HFFc6 (cell line): ENCODE measurements around the gene TSHZ1. TPM values are rescaled to one million over a fixed set of nuclear protein-coding genes. Genes with fewer than 3 reads are reported as not detected.

Source experiments
- DNase-seq: peaks from one replicate; pipeline ENCODE4 v3.0.0-alpha.2; 2018
- H3K27ac Mint-ChIP-seq: 2 replicates; pipeline ENCODE4 v1.8.0; 2020; ENCODE audit warnings: mild to moderate bottlenecking, mixed read lengths
- H3K27me3 Mint-ChIP-seq: 2 replicates; pipeline ENCODE4 v1.8.0; 2021; ENCODE audit warnings: mild to moderate bottlenecking, moderate library complexity, mixed read lengths; ENCODE audit not compliant: insufficient read depth
- H3K36me3 Mint-ChIP-seq: 2 replicates; pipeline ENCODE4 v1.8.0; 2021; ENCODE audit warnings: low read depth, mixed read lengths
- H3K4me1 Mint-ChIP-seq: 2 replicates; pipeline ENCODE4 v1.8.0; 2020; ENCODE audit warnings: low read depth, mixed read lengths
- H3K4me3 Mint-ChIP-seq: 2 replicates; pipeline ENCODE4 v1.8.0; 2020; ENCODE audit warnings: mild to moderate bottlenecking, moderate library complexity, mixed read lengths
- H3K9me3 Mint-ChIP-seq: 2 replicates; pipeline ENCODE4 v1.8.0; 2020; ENCODE audit warnings: mild to moderate bottlenecking, mixed read lengths
- CTCF ChIP-seq: fragments of 200-600 bp; sonication (generic); IDR thresholded peaks from 2 replicates; pipeline ENCODE4 v1.5.0; 2021; ENCODE audit warnings: antibody characterized with exemption, mild to moderate bottlenecking
- total RNA-seq, 6 experiments: library from RNA; stranded (reverse); fragmentation: NEBNext Ultra II Directional; extraction: Animal tissue kit (Norgen Biotek cat#: 25700); gene quantifications; 2 replicates in 1 of 6; 3 replicates in 5 of 6; pipeline ENCODE4 v1.2.3, GENCODE V29; 2021

The TSHZ1 gene
- total RNA-seq, 6 experiments from 2014 or later = 18.6 to 25.0 (median 23.3) TPM

GRCh38 chr18:75277610-75277928, 67.0 kb downstream of the TSHZ1 start:
- TF ChIP-seq CTCF = no peak
- Mint-ChIP-seq H3K9me3 (no peaks in the 10 kb centered on the region), H3K4me1 (peaks cover 45% of the 10 kb centered on the region), H3K27me3 (peaks cover 7% of the 10 kb centered on the region), H3K36me3 (peaks cover 6% of the 10 kb centered on the region; the same call in 1 of the 2 replicates), H3K4me3 (peak overlapping the region; percentile 72), H3K27ac (peak overlapping the region; percentile 91)
- DNase-seq = no peak

- TF ChIP-seq CTCF = no peak
- Mint-ChIP-seq H3K4me1 (peaks cover 45% of the 10 kb centered on the region), H3K27me3 (peaks cover 7% of the 10 kb centered on the region), H3K9me3 (no peaks in the 10 kb centered on the region), H3K4me3 (no peak overlapping the region), H3K27ac (peak overlapping the region; percentile 69), H3K36me3 (peaks cover 6% of the 10 kb centered on the region; the same call in 1 of the 2 replicates)
- DNase-seq = no peak
Observed at GRCh38 chr18:75279381-75279780, 68.8 kb downstream of the TSHZ1 start.

- peak overlapping the region; percentile 78 for H3K27ac Mint-ChIP-seq
- TF ChIP-seq CTCF = no peak
- peak overlapping the region; percentile 20 for H3K4me3 Mint-ChIP-seq
- peaks cover 45% of the 10 kb centered on the region for H3K4me1 Mint-ChIP-seq
- H3K9me3 Mint-ChIP-seq = no peaks in the 10 kb centered on the region
- DNase-seq = no peak
- H3K36me3 Mint-ChIP-seq = peaks cover 14% of the 10 kb centered on the region
- peaks cover 7% of the 10 kb centered on the region for H3K27me3 Mint-ChIP-seq
Observed at GRCh38 chr18:75280427-75281280, 70.1 kb downstream of the TSHZ1 start.

- H3K4me3 Mint-ChIP-seq = no peak overlapping the region
- H3K4me1 Mint-ChIP-seq = peaks cover 28% of the 10 kb centered on the region
- peaks cover 4% of the 10 kb centered on the region for H3K27me3 Mint-ChIP-seq
- no peaks in the 10 kb centered on the region for H3K9me3 Mint-ChIP-seq
- no peak for DNase-seq
- TF ChIP-seq CTCF = no peak
- H3K36me3 Mint-ChIP-seq = peaks cover 28% of the 10 kb centered on the region
- H3K27ac Mint-ChIP-seq = no peak overlapping the region
Observed at GRCh38 chr18:75282746-75283145, 72.1 kb downstream of the TSHZ1 start.

- H3K4me1 Mint-ChIP-seq = peaks cover 25% of the 10 kb centered on the region
- H3K4me3 Mint-ChIP-seq = no peak overlapping the region
- no peak for DNase-seq
- H3K27me3 Mint-ChIP-seq = peaks cover 4% of the 10 kb centered on the region
- no peak overlapping the region for H3K27ac Mint-ChIP-seq
- no peaks in the 10 kb centered on the region for H3K9me3 Mint-ChIP-seq
- no peak for TF ChIP-seq CTCF
- H3K36me3 Mint-ChIP-seq = peaks cover 32% of the 10 kb centered on the region
Observed at GRCh38 chr18:75283731-75284130, 73.1 kb downstream of the TSHZ1 start.
